ENCODE data around the gene ANLN.
A peak's percentile ranks its signal among the peaks of the same experiment; 100 is the strongest.

The ANLN gene

GRCh38 chr7:36387435-36388231, 2.0 kb upstream of the ANLN start:
- H3K4me3 ChIP-seq (ENCODE audit: low read depth, low read length) = no peak overlapping the region
- TF ChIP-seq MAX (IDR thresholded peaks at IDR 0.05; ENCODE audit: low read depth, low read length) (no peak), POLR2A (IDR thresholded peaks at IDR 0.05; ENCODE audit: extremely low read depth, insufficient read length) (no peak), CTCF (IDR thresholded peaks at IDR 0.05; ENCODE audit: low read depth, low read length) (no peak), MYC (IDR thresholded peaks at IDR 0.05; ENCODE audit: low read depth, low read length) (no peak)
- DNase-seq (ENCODE audit: low read depth) = no peak

DNA sequence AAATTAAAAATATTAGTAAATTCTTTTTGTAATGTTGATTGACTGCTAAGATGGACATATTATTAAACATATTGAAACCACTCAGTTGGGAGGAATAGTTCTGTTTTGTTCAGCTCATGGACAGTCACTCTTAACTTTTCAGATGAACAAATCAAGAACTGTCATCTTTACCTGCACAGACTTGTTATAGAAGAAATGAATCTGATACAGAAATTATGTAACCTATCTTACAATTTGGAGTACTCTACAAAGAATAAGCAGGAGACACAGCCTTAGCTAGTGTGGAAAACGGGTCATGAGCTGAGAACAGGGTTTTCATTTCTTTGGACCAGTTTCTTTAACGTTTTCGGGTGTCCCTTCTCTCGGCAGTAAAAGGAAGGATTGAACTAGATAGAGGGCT, 1.2 kb upstream of the ANLN start:
- DNase-seq (ENCODE audit: low read depth) = no peak
- TF ChIP-seq CTCF (IDR thresholded peaks at IDR 0.05; ENCODE audit: low read depth, low read length) (no peak), MYC (IDR thresholded peaks at IDR 0.05; ENCODE audit: low read depth, low read length) (no peak), MAX (IDR thresholded peaks at IDR 0.05; ENCODE audit: low read depth, low read length) (no peak)
- no peak overlapping the region for H3K4me3 ChIP-seq (ENCODE audit: low read depth, low read length)

DNA sequence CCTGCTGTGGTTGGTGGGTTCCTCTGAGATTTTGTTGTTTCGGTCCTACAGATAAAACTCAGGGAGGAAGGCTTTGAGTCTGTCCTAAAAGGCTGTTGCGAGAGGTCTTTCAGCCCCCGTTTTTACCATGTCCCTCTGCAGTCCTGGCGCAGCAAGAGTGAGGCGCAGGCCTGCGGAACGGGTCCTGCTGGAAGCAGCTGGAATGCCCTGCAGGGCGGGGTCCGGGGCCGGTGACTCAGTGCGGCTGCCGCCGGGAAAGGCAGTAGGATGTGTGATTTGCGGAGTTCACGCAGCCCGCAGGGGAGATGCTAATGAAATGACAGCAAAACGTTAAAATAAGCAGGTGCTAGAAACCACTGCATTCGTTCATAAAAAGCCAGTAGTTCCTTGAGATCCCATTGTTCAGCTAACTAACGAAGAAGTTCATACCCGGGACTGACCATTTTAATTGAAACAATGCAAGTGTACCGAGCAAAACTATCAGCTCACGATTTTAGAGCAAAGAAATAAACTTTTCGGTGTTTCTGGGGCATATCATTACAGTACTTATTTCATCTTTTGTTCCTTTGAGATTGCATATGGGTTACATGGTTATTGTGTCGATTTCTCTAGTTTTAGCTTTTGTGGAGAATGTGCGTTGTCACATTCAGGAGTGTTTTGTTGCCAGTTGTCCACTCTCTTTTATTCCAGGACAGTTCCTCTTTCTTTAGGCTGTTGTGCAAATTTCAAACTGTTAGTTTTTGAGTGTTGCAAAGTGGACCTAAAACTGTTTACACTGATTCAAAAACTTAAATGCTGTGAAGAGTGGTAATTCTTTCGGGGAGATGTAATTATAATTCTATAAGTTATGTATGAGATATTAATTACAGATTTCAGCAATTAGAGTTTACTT, 783 bp downstream of the ANLN start:
- peak; percentile 90 for DNase-seq (ENCODE audit: low read depth)

DNA sequence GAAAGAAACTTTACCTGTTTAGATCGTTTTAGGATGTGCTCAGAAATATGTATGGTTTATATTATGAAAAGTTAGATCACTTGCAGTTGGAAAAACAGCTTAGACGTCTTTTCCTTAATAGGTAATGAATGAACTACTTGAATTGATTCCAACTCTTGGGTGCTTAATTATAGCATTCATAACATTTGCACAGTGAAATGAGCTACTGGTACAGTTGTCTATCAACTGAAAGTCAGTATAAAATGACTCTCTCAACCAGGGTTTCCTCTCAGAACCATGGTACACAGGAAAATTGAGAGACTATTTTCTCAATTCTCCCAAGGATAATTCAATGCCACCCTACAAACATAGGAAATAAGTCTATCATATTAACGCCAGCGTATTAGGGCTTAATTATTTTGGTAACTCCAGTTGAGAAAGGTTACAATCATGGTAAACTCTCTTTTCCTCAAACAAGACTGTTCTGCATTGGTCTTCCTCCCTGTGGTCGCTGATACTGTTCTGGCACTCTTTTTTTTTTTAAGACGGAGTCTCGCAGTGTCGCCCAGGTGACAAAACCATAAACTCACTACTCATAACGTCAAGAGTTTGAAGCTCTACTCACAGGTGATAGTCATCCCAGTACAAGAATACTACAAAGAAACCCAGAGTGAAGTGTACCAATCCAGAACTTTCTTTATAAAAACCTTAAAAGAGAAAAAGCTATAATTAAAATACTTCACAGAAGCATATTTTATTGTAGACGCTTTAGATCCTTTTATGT, 2.0 kb downstream of the ANLN start:
- DNase-seq (ENCODE audit: low read depth) = peak; percentile 51
- peak overlapping the region; percentile 93 for H3K4me3 ChIP-seq (ENCODE audit: low read depth, low read length)
- TF ChIP-seq MYC (IDR thresholded peaks at IDR 0.05; ENCODE audit: low read depth, low read length) (no peak), MAX (IDR thresholded peaks at IDR 0.05; ENCODE audit: low read depth, low read length) (no peak), POLR2A (IDR thresholded peaks at IDR 0.05; ENCODE audit: extremely low read depth, insufficient read length) (no peak), CTCF (IDR thresholded peaks at IDR 0.05; ENCODE audit: low read depth, low read length) (no peak)

More for the DNA sequence above, 783 bp downstream of the ANLN start:
- TF ChIP-seq POLR2A (IDR thresholded peaks at IDR 0.05; ENCODE audit: extremely low read depth, insufficient read length) = no peak
- TF ChIP-seq MYC (IDR thresholded peaks at IDR 0.05; ENCODE audit: low read depth, low read length) = peak; percentile 69
- peak; percentile 36 for TF ChIP-seq MAX (IDR thresholded peaks at IDR 0.05; ENCODE audit: low read depth, low read length)
- TF ChIP-seq CTCF (IDR thresholded peaks at IDR 0.05; ENCODE audit: low read depth, low read length) = no peak
- peak overlapping the region; percentile 93 for H3K4me3 ChIP-seq (ENCODE audit: low read depth, low read length)

DNA sequence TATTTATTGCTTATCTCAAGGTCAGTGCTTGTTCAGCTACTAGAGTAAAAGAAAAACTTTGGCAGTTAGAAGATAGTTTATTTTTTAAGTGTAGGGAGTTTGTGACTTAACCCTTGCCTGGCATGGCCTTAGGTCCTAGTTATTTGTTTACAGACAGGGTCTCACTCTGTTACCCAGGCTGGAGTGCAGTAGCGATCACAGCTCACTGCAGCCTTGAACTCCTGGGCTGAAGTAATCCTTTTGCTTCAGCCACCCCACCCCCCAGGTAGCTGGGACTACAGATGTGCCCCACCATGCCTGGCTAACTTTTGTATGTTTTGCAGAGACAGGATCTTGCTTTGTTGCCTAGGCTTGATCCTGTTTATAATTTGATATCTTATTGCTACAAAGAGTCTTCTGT, 4.2 kb downstream of the ANLN start:
- DNase-seq (ENCODE audit: low read depth) = no peak
- H3K4me3 ChIP-seq (ENCODE audit: low read depth, low read length) = peak overlapping the region; percentile 93
- TF ChIP-seq POLR2A (IDR thresholded peaks at IDR 0.05; ENCODE audit: extremely low read depth, insufficient read length) = no peak
- TF ChIP-seq MYC (IDR thresholded peaks at IDR 0.05; ENCODE audit: low read depth, low read length) = no peak

Data from NB4 (cell line).